Measurements from ENCODE around the gene CFC1. TPM values are rescaled to one million over a fixed set of nuclear protein-coding genes. Genes with fewer than 3 reads are reported as not detected.
"Not testable (repeated sequence)": the region's sequence is repeated elsewhere in the genome, so short reads cannot be mapped to it uniquely, and the experiment has no call there.

The CFC1 gene
- total RNA-seq, 1 experiment from 2014 or later, result not detected

- intact Hi-C loops (cut with micrococcal nuclease; ENCODE audit: unreplicated experiment); H3K9me3 ChIP-seq; H3K4me3 Mint-ChIP-seq (ENCODE audit: unreplicated experiment); CTCF ChIA-PET; H3K9me3 Mint-ChIP-seq (ENCODE audit: unreplicated experiment); BruUV-seq (replicated peaks); H3K4me3 ChIP-seq (ENCODE audit: low read depth, low read length); DNase-seq; H3K36me3 Mint-ChIP-seq (ENCODE audit: insufficient read depth, unreplicated experiment); H3K27ac Mint-ChIP-seq (ENCODE audit: unreplicated experiment); H3K27me3 ChIP-seq (replicated peaks; ENCODE audit: control insufficient read depth, insufficient read depth, low read length); POLR2A ChIA-PET; H3K27me3 Mint-ChIP-seq (ENCODE audit: insufficient read depth, unreplicated experiment); H3K4me1 Mint-ChIP-seq (ENCODE audit: low read depth, unreplicated experiment); H3K4me1 ChIP-seq; H3K36me3 ChIP-seq (ENCODE audit: control insufficient read depth, insufficient read depth, low read length): not testable (repeated sequence)
These were observed 9.9 kb upstream of the CFC1 start for GRCh38 chr2:130609002-130609920.

- H3K4me1 ChIP-seq; H3K4me1 Mint-ChIP-seq (ENCODE audit: low read depth, unreplicated experiment); H3K9me3 ChIP-seq; H3K27me3 Mint-ChIP-seq (ENCODE audit: insufficient read depth, unreplicated experiment); H3K4me3 ChIP-seq (ENCODE audit: low read depth, low read length); BruUV-seq (replicated peaks); H3K9me3 Mint-ChIP-seq (ENCODE audit: unreplicated experiment); H3K27me3 ChIP-seq (replicated peaks; ENCODE audit: control insufficient read depth, insufficient read depth, low read length); intact Hi-C loops (cut with micrococcal nuclease; ENCODE audit: unreplicated experiment); POLR2A ChIA-PET; DNase-seq; H3K27ac Mint-ChIP-seq (ENCODE audit: unreplicated experiment); H3K4me3 Mint-ChIP-seq (ENCODE audit: unreplicated experiment); H3K36me3 ChIP-seq (ENCODE audit: control insufficient read depth, insufficient read depth, low read length); H3K36me3 Mint-ChIP-seq (ENCODE audit: insufficient read depth, unreplicated experiment); CTCF ChIA-PET: not testable (repeated sequence)
These were observed 9.1 kb upstream of the CFC1 start for GRCh38 chr2:130608276-130609001.

DNA sequence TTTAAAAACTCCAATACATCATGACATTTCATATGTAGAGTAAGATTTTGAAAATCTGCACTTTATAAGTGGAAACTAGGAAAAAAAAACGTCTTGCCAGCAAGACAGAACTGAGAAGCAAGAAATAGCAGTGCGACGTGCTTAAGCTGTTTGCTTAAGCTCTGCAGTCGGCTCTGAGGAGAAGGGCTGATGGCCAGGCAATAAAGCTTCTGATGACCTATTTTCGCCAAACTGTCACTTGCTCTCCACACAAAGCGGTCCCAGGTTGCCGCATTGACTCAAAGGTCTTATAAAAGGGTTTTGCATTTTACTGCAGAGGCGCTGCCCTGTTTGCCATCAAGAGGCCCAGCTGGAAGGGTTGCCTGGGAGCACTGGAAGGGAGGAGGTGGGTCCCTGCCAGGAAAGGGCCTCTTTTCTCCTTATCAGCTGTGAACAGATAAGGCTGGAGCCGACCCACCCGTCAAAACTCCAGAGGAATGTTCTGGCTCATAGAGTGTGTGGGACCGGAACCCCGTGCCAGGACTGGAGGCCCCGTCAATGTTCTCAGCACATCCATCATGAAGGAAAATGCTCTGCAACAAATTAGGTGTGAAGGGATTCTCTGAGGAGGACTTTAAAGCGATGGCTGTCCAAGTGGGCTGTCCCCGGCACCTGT lies 2.4 kb upstream of the CFC1 start:
- H3K27me3 ChIP-seq (replicated peaks; ENCODE audit: control insufficient read depth, insufficient read depth, low read length); H3K36me3 Mint-ChIP-seq (ENCODE audit: insufficient read depth, unreplicated experiment); H3K4me1 ChIP-seq; DNase-seq; CTCF ChIA-PET; H3K36me3 ChIP-seq (ENCODE audit: control insufficient read depth, insufficient read depth, low read length); H3K9me3 ChIP-seq; H3K27ac Mint-ChIP-seq (ENCODE audit: unreplicated experiment); H3K4me3 ChIP-seq (ENCODE audit: low read depth, low read length); intact Hi-C loops (cut with micrococcal nuclease; ENCODE audit: unreplicated experiment); BruUV-seq (replicated peaks); POLR2A ChIA-PET; H3K9me3 Mint-ChIP-seq (ENCODE audit: unreplicated experiment); H3K4me1 Mint-ChIP-seq (ENCODE audit: low read depth, unreplicated experiment); H3K27me3 Mint-ChIP-seq (ENCODE audit: insufficient read depth, unreplicated experiment); H3K4me3 Mint-ChIP-seq (ENCODE audit: unreplicated experiment): not testable (repeated sequence)

GRCh38 chr2:130599926-130600325 lies 551 bp upstream of the CFC1 start:
- H3K27me3 Mint-ChIP-seq (ENCODE audit: insufficient read depth, unreplicated experiment); H3K4me1 Mint-ChIP-seq (ENCODE audit: low read depth, unreplicated experiment); H3K36me3 ChIP-seq (ENCODE audit: control insufficient read depth, insufficient read depth, low read length); H3K9me3 Mint-ChIP-seq (ENCODE audit: unreplicated experiment); POLR2A ChIA-PET; CTCF ChIA-PET; H3K9me3 ChIP-seq; H3K36me3 Mint-ChIP-seq (ENCODE audit: insufficient read depth, unreplicated experiment); intact Hi-C loops (cut with micrococcal nuclease; ENCODE audit: unreplicated experiment); DNase-seq; H3K27ac Mint-ChIP-seq (ENCODE audit: unreplicated experiment); H3K4me1 ChIP-seq; H3K4me3 Mint-ChIP-seq (ENCODE audit: unreplicated experiment); H3K27me3 ChIP-seq (replicated peaks; ENCODE audit: control insufficient read depth, insufficient read depth, low read length); H3K4me3 ChIP-seq (ENCODE audit: low read depth, low read length); BruUV-seq (replicated peaks): not testable (repeated sequence)

- H3K4me3 ChIP-seq (ENCODE audit: low read depth, low read length); H3K4me3 Mint-ChIP-seq (ENCODE audit: unreplicated experiment); POLR2A ChIA-PET; CTCF ChIA-PET; H3K4me1 ChIP-seq; H3K27me3 Mint-ChIP-seq (ENCODE audit: insufficient read depth, unreplicated experiment); H3K36me3 Mint-ChIP-seq (ENCODE audit: insufficient read depth, unreplicated experiment); DNase-seq; H3K27ac Mint-ChIP-seq (ENCODE audit: unreplicated experiment); intact Hi-C loops (cut with micrococcal nuclease; ENCODE audit: unreplicated experiment); H3K9me3 Mint-ChIP-seq (ENCODE audit: unreplicated experiment); H3K27me3 ChIP-seq (replicated peaks; ENCODE audit: control insufficient read depth, insufficient read depth, low read length); BruUV-seq (replicated peaks); H3K36me3 ChIP-seq (ENCODE audit: control insufficient read depth, insufficient read depth, low read length); H3K9me3 ChIP-seq; H3K4me1 Mint-ChIP-seq (ENCODE audit: low read depth, unreplicated experiment): not testable (repeated sequence)
These were observed 912 bp downstream of the CFC1 start for GRCh38 chr2:130598463-130598862.

DNA sequence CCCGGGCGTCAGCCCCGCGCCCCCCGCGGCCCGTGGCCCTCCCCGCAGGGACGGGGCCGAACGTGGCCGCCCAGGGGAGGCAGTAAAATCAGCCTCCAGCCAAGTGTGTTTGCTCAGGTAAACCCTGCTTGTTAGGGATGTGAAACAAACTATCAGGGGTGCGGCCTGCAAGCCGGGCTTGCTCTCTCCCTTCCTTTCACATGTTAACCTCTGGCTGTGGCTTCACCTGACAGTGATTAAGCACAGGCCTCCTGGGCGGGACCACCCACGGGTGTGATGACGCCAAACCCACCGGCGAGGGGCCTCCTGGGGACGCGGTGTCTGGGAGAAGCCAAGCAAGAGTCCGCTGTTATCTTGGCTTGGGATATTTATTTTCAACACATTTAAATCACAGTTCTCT lies 1.4 kb downstream of the CFC1 start:
- H3K4me3 Mint-ChIP-seq (ENCODE audit: unreplicated experiment); POLR2A ChIA-PET; H3K4me1 Mint-ChIP-seq (ENCODE audit: low read depth, unreplicated experiment); H3K4me1 ChIP-seq; H3K36me3 Mint-ChIP-seq (ENCODE audit: insufficient read depth, unreplicated experiment); H3K4me3 ChIP-seq (ENCODE audit: low read depth, low read length); H3K27me3 ChIP-seq (replicated peaks; ENCODE audit: control insufficient read depth, insufficient read depth, low read length); CTCF ChIA-PET; H3K27ac Mint-ChIP-seq (ENCODE audit: unreplicated experiment); H3K9me3 ChIP-seq; H3K9me3 Mint-ChIP-seq (ENCODE audit: unreplicated experiment); intact Hi-C loops (cut with micrococcal nuclease; ENCODE audit: unreplicated experiment); DNase-seq; H3K36me3 ChIP-seq (ENCODE audit: control insufficient read depth, insufficient read depth, low read length); H3K27me3 Mint-ChIP-seq (ENCODE audit: insufficient read depth, unreplicated experiment); BruUV-seq (replicated peaks): not testable (repeated sequence)

Data from Caco-2 (cell line).